Measurements from ENCODE around the gene SMIM38.

The SMIM38 gene

DNA sequence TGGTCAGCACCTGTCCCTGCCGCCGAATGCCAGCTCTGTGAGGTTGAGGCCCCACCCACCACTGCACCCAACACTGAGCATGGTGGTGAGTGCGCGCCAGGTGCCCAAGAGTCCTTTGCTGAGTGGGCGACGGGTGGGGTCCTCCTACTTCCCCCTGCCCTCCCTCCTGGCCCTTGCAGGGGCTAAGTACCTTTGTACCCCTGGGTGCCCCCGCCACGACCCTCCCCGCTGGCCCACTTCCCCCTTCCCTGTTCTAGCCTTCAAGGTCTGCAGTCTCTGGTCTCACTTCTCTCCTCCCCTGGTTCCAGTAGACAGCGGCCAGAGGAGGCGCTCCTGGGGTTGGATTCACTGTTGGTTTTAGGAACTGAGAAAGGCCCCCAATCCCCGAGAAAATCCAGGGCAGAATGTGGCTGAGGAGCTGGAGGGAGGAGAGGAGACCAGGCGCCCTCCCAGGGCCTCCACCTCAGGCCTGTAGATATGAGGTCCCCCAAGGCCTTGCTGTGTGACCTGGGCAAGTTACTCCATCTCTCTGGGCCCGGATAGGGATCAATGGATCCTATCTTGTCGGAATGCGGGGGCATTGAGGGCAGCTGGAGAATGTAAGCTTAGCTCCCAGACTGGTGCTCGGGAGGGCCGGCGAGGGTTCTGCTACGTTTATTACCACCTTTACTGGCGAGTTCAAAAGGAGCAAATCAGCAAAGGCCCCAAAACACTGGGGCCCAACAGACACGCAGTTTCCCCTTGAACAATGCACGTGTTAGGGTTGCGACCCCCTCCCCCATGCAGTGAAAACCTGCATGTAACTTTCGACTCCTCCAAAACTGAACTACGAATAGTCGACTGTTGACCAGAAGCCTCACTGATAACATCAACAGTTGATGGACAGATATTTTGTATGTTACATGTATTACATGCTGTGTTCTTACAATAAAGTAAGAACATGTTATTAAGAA, 31.9 kb upstream of the SMIM38 start:
- H3K27ac ChIP-seq (ENCODE audit: low read depth, low read length), result peak overlapping the region; percentile 93
- H3K27me3 ChIP-seq (ENCODE audit: control insufficient read depth, insufficient read depth, low read length), result no peaks in the 10 kb centered on the region
- H3K9ac ChIP-seq (ENCODE audit: low read depth, low read length), result no peak overlapping the region
- peaks cover 18% of the 10 kb centered on the region for H3K4me1 ChIP-seq (ENCODE audit: control insufficient read depth, insufficient read depth, low read length)
- no peaks in the 10 kb centered on the region for H3K36me3 ChIP-seq (ENCODE audit: control insufficient read depth, insufficient read depth, low read length)
- peak overlapping the region; percentile 11 for H3K4me3 ChIP-seq (ENCODE audit: low read depth, low read length)
- no peaks in the 10 kb centered on the region for H3K9me3 ChIP-seq (ENCODE audit: control insufficient read depth, insufficient read depth, low read length)

DNA sequence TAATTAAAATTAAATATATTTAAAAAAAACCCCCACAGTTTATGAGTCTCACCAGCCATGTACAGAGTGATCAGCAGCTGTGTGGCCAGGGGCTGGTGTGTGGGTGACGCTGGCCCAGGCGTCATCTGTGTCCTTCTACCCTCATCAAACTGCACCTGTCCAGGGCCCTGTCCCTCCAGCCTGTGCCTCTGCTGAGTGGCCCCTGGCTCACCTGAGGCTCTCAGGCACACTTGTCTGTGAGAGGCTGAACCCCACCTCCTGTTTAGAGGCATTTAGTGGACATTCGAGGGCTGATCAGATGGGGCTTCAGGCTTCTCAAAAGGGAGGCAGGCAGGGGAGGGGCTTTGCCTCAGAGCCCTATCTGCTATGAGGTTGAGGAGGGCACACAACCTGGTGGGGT, 29.9 kb upstream of the SMIM38 start:
- H3K4me3 ChIP-seq (ENCODE audit: low read depth, low read length), result no peak overlapping the region
- no peaks in the 10 kb centered on the region for H3K36me3 ChIP-seq (ENCODE audit: control insufficient read depth, insufficient read depth, low read length)
- no peak overlapping the region for H3K27ac ChIP-seq (ENCODE audit: low read depth, low read length)

DNA sequence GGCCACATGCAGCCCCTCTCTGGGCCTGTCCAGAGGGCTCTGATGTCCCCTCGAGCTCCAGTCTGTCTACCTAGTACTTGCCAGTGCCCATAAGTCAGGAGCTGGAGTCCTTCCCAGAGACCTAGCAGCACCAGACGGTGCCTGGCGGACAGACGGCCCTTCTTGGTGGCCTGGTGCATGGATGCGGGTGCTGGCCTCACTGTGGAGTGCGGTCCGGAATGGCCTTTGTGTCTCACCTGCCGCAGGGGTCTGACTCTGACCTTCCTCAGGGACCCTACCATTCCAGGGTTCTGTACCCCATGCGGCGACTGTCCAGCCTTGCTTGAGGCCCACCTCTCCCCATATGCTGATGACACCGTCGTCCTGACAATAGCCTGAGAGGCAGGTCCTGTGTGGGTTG, 29.4 kb upstream of the SMIM38 start:
- Histone ChIP-seq H3K9me3 (ENCODE audit: control insufficient read depth, insufficient read depth, low read length) (no peaks in the 10 kb centered on the region), H3K27me3 (ENCODE audit: control insufficient read depth, insufficient read depth, low read length) (no peaks in the 10 kb centered on the region), H3K9ac (ENCODE audit: low read depth, low read length) (no peak overlapping the region), H3K4me1 (ENCODE audit: control insufficient read depth, insufficient read depth, low read length) (peaks cover 18% of the 10 kb centered on the region), H3K4me3 (ENCODE audit: low read depth, low read length) (no peak overlapping the region), H3K36me3 (ENCODE audit: control insufficient read depth, insufficient read depth, low read length) (no peaks in the 10 kb centered on the region), H3K27ac (ENCODE audit: low read depth, low read length) (no peak overlapping the region)

More for the DNA sequence above, 29.9 kb upstream of the SMIM38 start:
- H3K9me3 ChIP-seq (ENCODE audit: control insufficient read depth, insufficient read depth, low read length), result no peaks in the 10 kb centered on the region
- no peak overlapping the region for H3K9ac ChIP-seq (ENCODE audit: low read depth, low read length)
- H3K4me1 ChIP-seq (ENCODE audit: control insufficient read depth, insufficient read depth, low read length), result peaks cover 18% of the 10 kb centered on the region
- H3K27me3 ChIP-seq (ENCODE audit: control insufficient read depth, insufficient read depth, low read length), result no peaks in the 10 kb centered on the region

DNA sequence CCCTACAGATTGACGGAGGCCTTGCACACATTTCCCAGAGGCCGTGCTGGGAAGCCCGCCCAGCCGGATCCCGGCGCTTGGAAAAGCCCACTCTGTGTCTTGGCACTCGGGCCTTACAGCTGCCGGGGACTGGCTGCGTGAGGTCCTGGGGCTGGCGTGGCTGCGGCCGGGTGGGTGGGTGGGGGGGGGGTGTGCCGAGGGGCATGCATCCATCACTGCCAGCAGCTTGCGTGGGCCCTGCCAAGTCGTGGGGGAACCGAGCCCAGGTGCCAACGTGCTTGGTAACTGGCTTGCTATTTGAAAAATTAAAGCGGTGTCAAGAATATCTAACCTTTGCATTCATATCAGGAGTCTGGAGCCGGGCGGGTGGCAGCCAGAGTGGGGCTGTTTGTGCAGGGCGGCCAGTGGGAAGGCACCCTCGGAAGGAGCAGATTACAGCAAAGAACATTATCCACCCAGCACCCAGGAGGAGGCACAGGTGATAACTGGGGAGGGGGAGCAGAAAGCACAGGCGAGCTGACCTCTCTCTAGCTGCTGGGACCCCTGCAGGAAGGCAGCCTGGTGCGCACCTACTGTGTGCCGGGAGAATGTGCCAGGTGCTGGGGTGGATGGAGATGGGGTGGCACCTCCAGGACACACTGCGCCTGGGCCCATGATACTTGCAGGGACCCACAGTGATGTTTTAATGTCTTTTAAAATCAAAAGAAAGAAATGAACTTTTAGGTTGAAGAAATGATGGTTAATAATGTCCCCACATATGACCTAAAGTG, 28.5 kb upstream of the SMIM38 start:
- Histone ChIP-seq H3K27me3 (ENCODE audit: control insufficient read depth, insufficient read depth, low read length) (no peaks in the 10 kb centered on the region), H3K27ac (ENCODE audit: low read depth, low read length) (no peak overlapping the region), H3K9me3 (ENCODE audit: control insufficient read depth, insufficient read depth, low read length) (no peaks in the 10 kb centered on the region), H3K4me1 (ENCODE audit: control insufficient read depth, insufficient read depth, low read length) (peaks cover 14% of the 10 kb centered on the region), H3K36me3 (ENCODE audit: control insufficient read depth, insufficient read depth, low read length) (no peaks in the 10 kb centered on the region), H3K4me3 (ENCODE audit: low read depth, low read length) (no peak overlapping the region), H3K9ac (ENCODE audit: low read depth, low read length) (no peak overlapping the region)

DNA sequence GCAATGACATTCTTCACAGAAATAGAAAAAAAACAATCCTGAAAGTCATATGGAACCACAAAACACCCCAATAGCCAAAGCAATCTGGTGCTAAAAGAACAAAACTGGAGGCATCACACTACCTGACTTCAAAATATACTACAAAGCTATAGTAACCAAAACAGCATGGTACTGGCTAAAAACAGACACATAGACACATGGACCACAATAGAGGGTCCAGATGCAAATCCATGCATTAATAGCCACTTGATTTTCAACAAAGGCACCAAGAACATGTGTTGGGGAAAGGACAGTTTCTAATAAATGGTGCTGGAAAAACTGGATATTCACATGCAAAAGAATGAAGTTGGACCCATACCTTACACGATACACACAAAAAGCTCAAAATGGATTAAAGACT, 27.9 kb upstream of the SMIM38 start:
- no peak overlapping the region for H3K9ac ChIP-seq (ENCODE audit: low read depth, low read length)
- no peaks in the 10 kb centered on the region for H3K27me3 ChIP-seq (ENCODE audit: control insufficient read depth, insufficient read depth, low read length)
- H3K4me1 ChIP-seq (ENCODE audit: control insufficient read depth, insufficient read depth, low read length), result peaks cover 10% of the 10 kb centered on the region
- H3K4me3 ChIP-seq (ENCODE audit: low read depth, low read length), result no peak overlapping the region
- no peak overlapping the region for H3K27ac ChIP-seq (ENCODE audit: low read depth, low read length)
- H3K36me3 ChIP-seq (ENCODE audit: control insufficient read depth, insufficient read depth, low read length), result no peaks in the 10 kb centered on the region
- H3K9me3 ChIP-seq (ENCODE audit: control insufficient read depth, insufficient read depth, low read length), result no peaks in the 10 kb centered on the region

DNA sequence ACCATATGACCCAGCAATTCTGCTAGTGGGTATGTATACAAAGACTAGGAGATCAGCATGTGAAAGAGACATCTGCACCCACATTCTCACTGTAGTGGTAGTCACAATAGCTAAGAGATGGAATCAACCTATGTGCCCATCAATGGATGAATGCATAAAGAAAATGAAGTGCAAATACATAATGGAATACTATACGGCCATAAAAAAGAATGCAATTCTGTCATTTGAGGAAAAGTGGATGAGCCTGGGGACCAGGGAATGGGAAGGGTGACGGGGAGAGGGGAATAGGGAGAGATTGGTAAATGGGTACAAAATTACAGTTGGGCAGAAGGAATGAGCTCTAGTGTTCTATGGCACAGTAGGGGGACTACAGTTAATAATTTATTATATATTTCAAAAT, 26.7 kb upstream of the SMIM38 start:
- peaks cover 3% of the 10 kb centered on the region; the same call in 1 of the 2 replicates for H3K4me1 ChIP-seq (ENCODE audit: control insufficient read depth, insufficient read depth, low read length)
- H3K27me3 ChIP-seq (ENCODE audit: control insufficient read depth, insufficient read depth, low read length), result no peaks in the 10 kb centered on the region
- H3K27ac ChIP-seq (ENCODE audit: low read depth, low read length), result no peak overlapping the region
- no peak overlapping the region for H3K4me3 ChIP-seq (ENCODE audit: low read depth, low read length)
- H3K36me3 ChIP-seq (ENCODE audit: control insufficient read depth, insufficient read depth, low read length), result no peaks in the 10 kb centered on the region
- H3K9ac ChIP-seq (ENCODE audit: low read depth, low read length), result no peak overlapping the region
- H3K9me3 ChIP-seq (ENCODE audit: control insufficient read depth, insufficient read depth, low read length), result peaks cover 2% of the 10 kb centered on the region; the same call in 1 of the 2 replicates

DNA sequence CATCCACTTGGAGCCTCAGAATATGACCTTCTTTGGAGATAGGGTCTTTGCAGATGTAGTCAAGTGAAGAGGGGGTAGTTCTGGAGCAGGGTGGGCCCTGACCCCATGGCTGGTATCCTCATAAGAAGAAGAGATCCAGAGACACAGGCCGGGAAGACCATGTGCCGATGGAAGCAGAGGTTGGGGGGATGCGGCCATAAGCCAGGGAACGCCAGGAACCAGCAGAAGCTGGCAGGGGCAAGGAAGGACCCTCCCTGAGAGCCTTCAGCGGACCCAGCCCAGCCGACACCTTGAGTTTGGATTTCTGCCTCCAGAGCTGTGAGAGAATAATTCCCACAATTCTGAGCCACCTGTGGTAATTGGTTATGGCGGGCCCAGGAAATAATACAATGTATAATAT, 26.1 kb upstream of the SMIM38 start:
- Histone ChIP-seq H3K9ac (ENCODE audit: low read depth, low read length) (no peak overlapping the region), H3K9me3 (ENCODE audit: control insufficient read depth, insufficient read depth, low read length) (peaks cover 2% of the 10 kb centered on the region; the same call in 1 of the 2 replicates), H3K4me3 (ENCODE audit: low read depth, low read length) (no peak overlapping the region), H3K27me3 (ENCODE audit: control insufficient read depth, insufficient read depth, low read length) (no peaks in the 10 kb centered on the region), H3K4me1 (ENCODE audit: control insufficient read depth, insufficient read depth, low read length) (peaks cover 3% of the 10 kb centered on the region; the same call in 1 of the 2 replicates), H3K36me3 (ENCODE audit: control insufficient read depth, insufficient read depth, low read length) (no peaks in the 10 kb centered on the region), H3K27ac (ENCODE audit: low read depth, low read length) (no peak overlapping the region)

DNA sequence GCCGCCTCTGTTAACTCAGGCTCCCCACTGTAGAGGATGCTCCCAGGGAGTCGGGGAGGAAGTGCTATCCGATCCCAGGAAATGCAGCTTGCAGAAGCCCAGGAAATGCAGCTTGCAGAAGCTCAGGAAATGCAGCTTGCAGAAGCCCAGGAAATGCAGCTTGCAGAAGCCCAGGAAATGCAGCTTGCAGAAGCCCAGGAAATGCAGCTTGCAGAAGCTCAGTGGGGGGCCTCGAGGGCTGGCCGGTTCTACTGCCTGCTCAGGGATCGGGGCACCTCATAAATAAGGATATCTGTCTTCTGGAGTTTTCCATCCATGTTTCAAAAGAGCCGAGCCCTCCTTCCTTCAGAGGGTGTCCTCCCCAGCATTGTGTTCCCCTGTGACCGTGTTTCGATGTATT, 25.1 kb upstream of the SMIM38 start:
- H3K27ac ChIP-seq (ENCODE audit: low read depth, low read length), result no peak overlapping the region
- H3K36me3 ChIP-seq (ENCODE audit: control insufficient read depth, insufficient read depth, low read length), result no peaks in the 10 kb centered on the region
- H3K9ac ChIP-seq (ENCODE audit: low read depth, low read length), result no peak overlapping the region
- H3K4me3 ChIP-seq (ENCODE audit: low read depth, low read length), result no peak overlapping the region
- no peaks in the 10 kb centered on the region for H3K27me3 ChIP-seq (ENCODE audit: control insufficient read depth, insufficient read depth, low read length)
- peaks cover 2% of the 10 kb centered on the region; the same call in 1 of the 2 replicates for H3K9me3 ChIP-seq (ENCODE audit: control insufficient read depth, insufficient read depth, low read length)
- peaks cover 3% of the 10 kb centered on the region; the same call in 1 of the 2 replicates for H3K4me1 ChIP-seq (ENCODE audit: control insufficient read depth, insufficient read depth, low read length)

DNA sequence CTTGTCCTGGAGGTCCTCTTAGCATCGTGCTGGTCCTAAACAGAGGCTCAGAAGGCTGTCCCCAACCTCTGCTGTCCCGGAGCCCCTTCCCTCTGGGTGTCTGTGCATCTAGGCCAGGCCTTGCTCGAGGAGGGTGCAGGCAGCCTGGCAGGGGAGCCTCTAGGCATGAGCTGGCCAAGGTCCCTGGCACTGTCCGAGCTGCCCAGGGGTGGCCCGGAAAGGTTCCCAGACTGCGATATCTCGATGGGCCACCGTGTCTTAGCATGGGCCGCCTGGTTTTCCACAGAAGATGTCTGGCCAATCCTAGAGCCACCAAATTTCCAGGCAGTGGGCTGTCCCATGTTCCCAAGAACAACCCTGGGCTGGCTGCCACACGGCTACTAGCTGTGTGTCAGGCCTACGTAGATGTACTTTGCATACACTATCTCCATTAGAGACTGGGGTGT, 24.6 kb upstream of the SMIM38 start:
- no peaks in the 10 kb centered on the region for H3K27me3 ChIP-seq (ENCODE audit: control insufficient read depth, insufficient read depth, low read length)
- no peak overlapping the region for H3K9ac ChIP-seq (ENCODE audit: low read depth, low read length)
- H3K9me3 ChIP-seq (ENCODE audit: control insufficient read depth, insufficient read depth, low read length), result peaks cover 2% of the 10 kb centered on the region; the same call in 1 of the 2 replicates
- H3K4me3 ChIP-seq (ENCODE audit: low read depth, low read length), result no peak overlapping the region
- H3K27ac ChIP-seq (ENCODE audit: low read depth, low read length), result no peak overlapping the region
- H3K36me3 ChIP-seq (ENCODE audit: control insufficient read depth, insufficient read depth, low read length), result no peaks in the 10 kb centered on the region
- H3K4me1 ChIP-seq (ENCODE audit: control insufficient read depth, insufficient read depth, low read length), result peaks cover 3% of the 10 kb centered on the region; the same call in 1 of the 2 replicates

DNA sequence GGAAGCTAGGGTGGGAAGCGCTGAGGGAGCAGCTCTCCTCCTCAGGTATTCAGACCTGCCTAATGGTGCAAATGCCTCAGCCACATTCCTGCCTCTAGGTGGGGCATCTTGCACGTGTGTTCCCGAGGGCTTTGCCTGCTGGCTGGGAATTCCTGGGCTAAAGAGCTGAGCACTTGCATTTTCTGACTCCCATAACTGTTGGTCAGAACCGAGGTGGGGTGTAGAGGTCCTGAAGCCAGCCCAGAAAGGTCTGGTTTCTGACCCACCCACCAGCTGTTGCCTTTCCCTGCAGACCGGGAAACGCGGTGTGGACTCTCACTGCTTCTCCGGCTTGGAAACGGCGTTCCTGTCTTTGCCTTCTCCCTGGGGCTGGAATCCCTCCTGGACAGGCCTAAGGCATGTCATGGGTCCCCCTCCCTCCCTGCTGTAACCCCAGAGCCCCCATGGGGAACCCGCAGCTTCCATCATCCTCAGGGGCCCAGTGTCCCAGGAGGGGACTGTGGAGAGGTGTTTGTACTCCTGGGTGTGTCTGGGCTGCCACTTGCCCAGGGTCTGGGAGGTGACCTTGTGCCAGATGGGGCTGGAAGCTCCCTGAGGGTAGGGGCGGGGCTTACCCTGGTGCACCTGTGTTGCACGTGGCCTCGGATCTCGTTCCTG, 24.0 kb upstream of the SMIM38 start:
- Histone ChIP-seq H3K27ac (ENCODE audit: low read depth, low read length) (no peak overlapping the region), H3K4me1 (ENCODE audit: control insufficient read depth, insufficient read depth, low read length) (peaks cover 3% of the 10 kb centered on the region; the same call in 1 of the 2 replicates), H3K9ac (ENCODE audit: low read depth, low read length) (no peak overlapping the region), H3K36me3 (ENCODE audit: control insufficient read depth, insufficient read depth, low read length) (no peaks in the 10 kb centered on the region), H3K27me3 (ENCODE audit: control insufficient read depth, insufficient read depth, low read length) (no peaks in the 10 kb centered on the region), H3K4me3 (ENCODE audit: low read depth, low read length) (no peak overlapping the region), H3K9me3 (ENCODE audit: control insufficient read depth, insufficient read depth, low read length) (peaks cover 2% of the 10 kb centered on the region; the same call in 1 of the 2 replicates)

Data from HUES48 (cell line).